ENCODE results near the gene ITIH4. TPM values are rescaled to one million over a fixed set of nuclear protein-coding genes. Genes with fewer than 3 reads are reported as not detected.
A peak's percentile ranks its signal among the peaks of the same experiment; 100 is the strongest.

Gene ITIH4
- total RNA-seq, 2 experiments from 2014 or later, result 35.8 to 40.4 TPM

DNA sequence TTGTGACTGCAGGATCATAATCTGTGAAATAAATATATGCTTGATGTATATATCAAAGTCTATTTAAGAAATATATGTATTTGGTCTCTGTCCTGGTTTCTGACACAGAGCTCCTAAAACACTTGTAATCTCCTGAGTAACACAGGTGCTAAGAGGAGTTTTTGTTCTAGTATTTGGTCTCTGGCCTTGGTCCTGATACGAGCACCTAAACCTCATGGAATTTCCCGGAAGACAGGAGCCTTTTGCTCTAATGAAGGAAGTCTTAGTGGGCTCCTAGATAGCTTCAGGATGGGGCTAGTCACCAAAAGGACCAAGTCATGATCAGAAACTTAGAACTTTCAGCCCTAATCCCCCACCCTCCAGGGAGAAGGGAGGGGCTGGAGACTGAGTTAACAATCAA lies 23.5 kb upstream of the ITIH4 start:
- peaks cover 39% of the 10 kb centered on the region for H3K36me3 Mint-ChIP-seq (ENCODE audit: low read depth)
- ATAC-seq (ENCODE audit: poor library complexity) (no peak), DNase-seq (no peak)
- Histone ChIP-seq H3K27me3 (ENCODE audit: control insufficient read depth in 1 of 2, insufficient read depth in 2 of 2, low read length in 2 of 2) (no peaks in the 10 kb centered on the region), H3K36me3 (ENCODE audit: insufficient read depth, low read length) (peaks cover 59% of the 10 kb centered on the region), H3K27ac (ENCODE audit: low read depth in 1 of 2, low read length in 2 of 2) (no peak overlapping the region), H3K4me1 (ENCODE audit: insufficient read depth, low read length) (no peaks in the 10 kb centered on the region), H3K4me3 (ENCODE audit: low read length) (no peak overlapping the region), H3K9me3 (ENCODE audit: control insufficient read depth in 1 of 2, insufficient read depth in 1 of 2, low read length in 2 of 2) (no peaks in the 10 kb centered on the region)
- intact Hi-C loops (cut with DNase I, micrococcal nuclease), result loop anchor here (5.0 kb wide), 2 partner anchors 133 to 343 kb away; no protein-coding TSS in a partner anchor
- no peaks in the 10 kb centered on the region for H3K27me3 Mint-ChIP-seq
- ChIA-PET CTCF (no interaction called here), POLR2A (no interaction called here)
- no peak overlapping the region for H3K27ac Mint-ChIP-seq
- no peaks in the 10 kb centered on the region for H3K9me3 Mint-ChIP-seq
- no peak overlapping the region for H3K4me3 Mint-ChIP-seq
- TF ChIP-seq, protein P1, sequence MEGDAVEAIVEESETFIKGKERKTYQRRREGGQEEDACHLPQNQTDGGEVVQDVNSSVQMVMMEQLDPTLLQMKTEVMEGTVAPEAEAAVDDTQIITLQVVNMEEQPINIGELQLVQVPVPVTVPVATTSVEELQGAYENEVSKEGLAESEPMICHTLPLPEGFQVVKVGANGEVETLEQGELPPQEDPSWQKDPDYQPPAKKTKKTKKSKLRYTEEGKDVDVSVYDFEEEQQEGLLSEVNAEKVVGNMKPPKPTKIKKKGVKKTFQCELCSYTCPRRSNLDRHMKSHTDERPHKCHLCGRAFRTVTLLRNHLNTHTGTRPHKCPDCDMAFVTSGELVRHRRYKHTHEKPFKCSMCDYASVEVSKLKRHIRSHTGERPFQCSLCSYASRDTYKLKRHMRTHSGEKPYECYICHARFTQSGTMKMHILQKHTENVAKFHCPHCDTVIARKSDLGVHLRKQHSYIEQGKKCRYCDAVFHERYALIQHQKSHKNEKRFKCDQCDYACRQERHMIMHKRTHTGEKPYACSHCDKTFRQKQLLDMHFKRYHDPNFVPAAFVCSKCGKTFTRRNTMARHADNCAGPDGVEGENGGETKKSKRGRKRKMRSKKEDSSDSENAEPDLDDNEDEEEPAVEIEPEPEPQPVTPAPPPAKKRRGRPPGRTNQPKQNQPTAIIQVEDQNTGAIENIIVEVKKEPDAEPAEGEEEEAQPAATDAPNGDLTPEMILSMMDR (IDR thresholded peaks at IDR 0.05), result no peak
- H3K4me1 Mint-ChIP-seq (ENCODE audit: low read depth), result no peaks in the 10 kb centered on the region

DNA sequence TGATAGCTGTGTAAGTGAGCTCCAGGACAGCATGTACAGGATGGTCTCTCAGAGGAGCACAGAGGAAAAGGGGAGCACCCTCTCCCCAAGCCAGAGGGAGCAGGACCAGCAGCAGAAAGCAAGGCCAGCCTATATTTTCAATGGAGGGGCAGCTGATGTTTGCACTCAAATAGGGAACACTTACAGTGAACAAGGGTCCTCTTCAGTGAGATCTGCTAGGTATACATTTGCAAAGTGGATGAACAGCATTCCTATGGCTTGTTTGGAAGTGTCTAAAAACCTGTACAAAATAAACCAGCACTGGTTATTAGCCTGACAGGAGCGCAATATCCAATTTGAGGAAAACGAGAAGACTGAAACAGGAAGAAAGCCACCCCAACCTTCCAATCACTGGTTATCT lies 21.9 kb upstream of the ITIH4 start:
- no peak for DNase-seq
- intact Hi-C loops (cut with DNase I, micrococcal nuclease), result loop anchor here (2.0 to 5.0 kb wide), 3 partner anchors 135 to 345 kb away; no protein-coding TSS in a partner anchor
- ChIA-PET CTCF (no interaction called here), POLR2A (no interaction called here)
- peaks cover 68% of the 10 kb centered on the region for H3K36me3 ChIP-seq (ENCODE audit: insufficient read depth, low read length)
- TF ChIP-seq, protein P1 (IDR thresholded peaks at IDR 0.05), result no peak
- H3K27ac ChIP-seq (ENCODE audit: low read depth in 1 of 2, low read length in 2 of 2), result no peak overlapping the region
- ATAC-seq (ENCODE audit: poor library complexity), result no peak
- no peaks in the 10 kb centered on the region for H3K4me1 ChIP-seq (ENCODE audit: insufficient read depth, low read length)
- H3K27me3 Mint-ChIP-seq, result no peaks in the 10 kb centered on the region
- no peaks in the 10 kb centered on the region for H3K9me3 Mint-ChIP-seq
- H3K4me3 Mint-ChIP-seq, result no peak overlapping the region
- H3K4me3 ChIP-seq (ENCODE audit: low read length), result no peak overlapping the region
- no peak overlapping the region for H3K27ac Mint-ChIP-seq
- H3K4me1 Mint-ChIP-seq (ENCODE audit: low read depth), result no peaks in the 10 kb centered on the region
- H3K36me3 Mint-ChIP-seq (ENCODE audit: low read depth), result peaks cover 53% of the 10 kb centered on the region
- H3K27me3 ChIP-seq (ENCODE audit: control insufficient read depth in 1 of 2, insufficient read depth in 2 of 2, low read length in 2 of 2), result no peaks in the 10 kb centered on the region
- no peaks in the 10 kb centered on the region for H3K9me3 ChIP-seq (ENCODE audit: control insufficient read depth in 1 of 2, insufficient read depth in 1 of 2, low read length in 2 of 2)

DNA sequence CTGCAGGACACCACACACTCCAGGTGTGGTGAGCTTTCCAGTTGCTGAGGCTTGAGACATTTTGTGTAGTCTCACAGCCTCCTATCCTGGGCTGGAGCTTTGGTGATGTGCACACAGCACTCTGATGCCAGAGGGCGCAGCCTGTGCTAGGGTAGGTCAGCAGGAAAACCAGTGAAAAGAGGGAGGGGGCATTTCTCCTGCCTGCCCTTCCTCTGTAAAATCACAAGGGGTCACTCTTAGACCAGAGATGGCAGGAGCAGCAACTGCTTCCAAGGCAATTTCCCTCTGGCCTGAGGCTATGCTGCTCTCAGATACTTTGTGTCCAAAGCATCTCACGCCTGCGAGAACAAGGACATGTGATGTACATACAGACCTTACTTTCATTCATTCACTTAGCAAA lies 20.9 kb upstream of the ITIH4 start:
- no peak overlapping the region for H3K27ac Mint-ChIP-seq
- peak; percentile 69 for ATAC-seq (ENCODE audit: poor library complexity)
- peak in 5 of 14 experiments; percentile 12 to 62 (median 34) for DNase-seq
- intact Hi-C loops (cut with DNase I, micrococcal nuclease), result loop anchor here (5.0 kb wide), 2 partner anchors 136 to 346 kb away; no protein-coding TSS in a partner anchor
- H3K27me3 Mint-ChIP-seq, result no peaks in the 10 kb centered on the region
- peaks cover 56% of the 10 kb centered on the region for H3K36me3 Mint-ChIP-seq (ENCODE audit: low read depth)
- peaks cover 71% of the 10 kb centered on the region for H3K36me3 ChIP-seq (ENCODE audit: insufficient read depth, low read length)
- H3K4me3 Mint-ChIP-seq, result no peak overlapping the region
- CTCF ChIA-PET, result interaction anchor here (1.2 kb wide), 1 partner anchor 74 kb away, joined by 3 read pairs; no protein-coding TSS in a partner anchor
- POLR2A ChIA-PET, result no interaction called here
- no peaks in the 10 kb centered on the region for H3K9me3 ChIP-seq (ENCODE audit: control insufficient read depth in 1 of 2, insufficient read depth in 1 of 2, low read length in 2 of 2)
- no peaks in the 10 kb centered on the region for H3K4me1 Mint-ChIP-seq (ENCODE audit: low read depth)
- no peaks in the 10 kb centered on the region for H3K9me3 Mint-ChIP-seq
- TF ChIP-seq, protein P1 (IDR thresholded peaks at IDR 0.05), result peak; percentile 55
- H3K4me1 ChIP-seq (ENCODE audit: insufficient read depth, low read length), result no peaks in the 10 kb centered on the region
- no peak overlapping the region for H3K4me3 ChIP-seq (ENCODE audit: low read length)
- no peak overlapping the region for H3K27ac ChIP-seq (ENCODE audit: low read depth in 1 of 2, low read length in 2 of 2)
- H3K27me3 ChIP-seq (ENCODE audit: control insufficient read depth in 1 of 2, insufficient read depth in 2 of 2, low read length in 2 of 2), result no peaks in the 10 kb centered on the region

All from CD4-positive, alpha-beta T cell (primary cell).